AG09319 (cell line): Measurements from ENCODE around the gene SPATA32.

ENCODE experiments used
- DNase-seq: peaks from one replicate; pipeline ENCODE4 v3.0.0-alpha.2; 2010; ENCODE audit warnings: low read depth; ENCODE audit errors: extremely low read depth
- CTCF ChIP-seq: IDR thresholded peaks from 2 replicates; pipeline ENCODE4 v1.5.1; 2011; ENCODE audit warnings: low read depth, mild to moderate bottlenecking, inconsistent platforms, low read length, moderate library complexity

The SPATA32 gene, protein sequence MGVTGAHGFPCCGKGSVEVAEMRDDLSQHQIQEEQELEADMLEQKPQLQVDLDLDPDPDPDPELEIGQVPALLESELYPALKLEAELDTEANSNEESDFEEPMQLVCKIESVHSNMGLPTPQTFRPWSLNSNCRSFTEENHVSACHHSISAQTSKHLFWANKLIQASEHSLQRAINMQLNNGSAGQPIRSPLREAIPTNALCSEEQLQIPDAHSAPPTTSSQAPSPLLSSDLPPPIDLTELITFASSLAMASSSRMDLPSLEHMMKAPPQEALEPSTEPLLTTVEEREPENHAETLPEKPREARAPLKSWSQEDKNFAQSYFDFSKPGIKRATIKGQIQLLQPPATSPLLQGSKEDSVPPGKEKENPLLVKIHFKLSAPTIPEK

DNA sequence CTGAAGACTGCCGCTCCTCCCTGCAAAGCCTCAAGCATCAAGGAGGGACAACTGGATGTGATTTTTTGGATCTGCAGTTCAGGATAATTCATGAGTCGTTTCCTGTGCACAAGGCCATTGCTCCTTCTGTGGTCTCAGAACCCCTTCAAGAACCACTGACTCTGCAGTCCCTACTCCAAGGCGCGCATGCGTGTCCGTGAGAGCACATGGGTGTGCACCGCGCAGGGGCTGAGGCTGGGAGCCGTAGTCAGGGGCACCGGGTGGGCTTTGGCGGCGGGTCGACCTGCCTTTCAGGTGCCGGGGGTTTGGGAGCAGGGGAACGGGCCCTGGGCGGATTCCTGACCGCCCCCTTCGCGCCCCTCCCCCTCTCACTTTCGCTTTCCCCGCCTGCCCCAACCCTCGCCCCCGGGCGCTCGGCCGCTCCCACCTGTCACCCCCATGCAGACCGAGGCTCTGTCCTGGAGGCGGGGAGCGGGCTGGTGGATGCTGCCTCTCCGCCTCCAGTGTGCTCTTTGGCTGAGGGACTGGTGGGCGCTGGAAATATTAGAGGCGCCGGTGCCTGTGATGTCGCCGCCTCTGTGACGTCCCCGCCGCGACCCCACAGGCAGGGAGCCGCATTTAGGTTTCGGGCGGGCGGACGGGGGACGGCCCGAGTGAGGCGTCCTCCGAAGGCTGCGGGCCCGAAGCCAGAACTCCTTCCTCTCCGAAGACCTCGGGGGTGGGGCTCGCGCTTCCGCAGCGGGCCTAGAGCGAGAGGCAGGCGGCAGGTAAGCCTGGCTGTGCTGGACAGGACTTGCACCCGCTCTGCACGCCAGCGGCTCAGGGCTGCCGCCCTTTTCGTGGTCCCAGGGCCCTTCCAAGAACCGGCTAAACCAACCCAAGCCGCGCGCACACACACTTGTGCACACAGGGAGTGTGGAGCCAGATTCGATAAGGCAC lies at the start of gene SPATA32:
TSS of gene SPATA32 (minus strand) at position 518 of the 939 bp plus-strand sequence. CDS start at position 440, 78 bp downstream.
- no peak for DNase-seq

GRCh38 chr17:45311401-45311759 lies 49.5 kb upstream of the SPATA32 start:
- DNase-seq = no peak
- TF ChIP-seq CTCF = no peak; the same call in 1 of the 2 replicates

More for the DNA sequence above, at the start of gene SPATA32:
- no peak for TF ChIP-seq CTCF

DNA sequence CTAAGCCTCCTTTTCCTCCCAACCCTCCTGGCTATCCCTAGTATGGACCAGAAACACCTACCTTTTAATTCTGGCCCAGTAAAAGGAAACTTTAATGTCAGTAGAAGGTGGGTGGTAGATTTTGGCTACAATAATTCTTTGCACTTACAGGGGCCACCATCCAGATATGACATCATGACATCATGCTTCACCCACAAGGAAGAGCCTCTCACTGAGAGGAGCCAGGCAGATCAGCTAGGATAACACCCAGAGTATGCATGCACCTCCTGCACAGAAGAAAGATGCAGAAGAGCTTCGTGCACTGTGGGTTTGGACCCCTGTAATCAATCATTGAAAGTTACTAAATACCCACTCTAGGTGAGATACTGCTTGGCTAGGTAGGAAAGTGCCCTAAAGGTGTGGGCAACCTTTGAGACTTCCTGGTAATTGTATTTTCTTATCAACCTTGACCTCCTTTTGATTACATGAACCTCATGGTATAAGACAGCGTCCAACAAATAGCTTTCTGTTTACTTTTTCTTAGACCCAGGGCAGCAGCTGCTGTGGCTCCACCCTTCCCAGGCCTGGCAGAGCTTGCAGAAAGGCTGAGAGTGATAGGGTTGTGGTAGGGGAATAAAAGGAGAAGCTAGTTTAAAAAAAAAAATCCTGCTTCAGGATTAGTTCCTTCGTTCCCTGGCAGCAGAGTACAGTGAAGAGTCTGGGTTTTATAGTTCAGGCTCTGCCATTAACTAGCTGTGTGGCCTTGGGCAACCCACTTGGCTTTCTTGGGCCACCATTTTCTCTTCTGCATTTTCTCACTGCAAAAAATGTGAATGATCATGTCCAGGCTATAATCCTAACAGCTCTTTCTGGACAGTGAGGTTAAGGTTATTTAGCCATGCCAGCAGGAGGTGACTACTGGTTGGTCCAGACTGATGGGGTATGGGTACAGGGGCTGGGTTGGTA lies 48.8 kb upstream of the SPATA32 start:
- no peak for TF ChIP-seq CTCF
- no peak for DNase-seq

DNA sequence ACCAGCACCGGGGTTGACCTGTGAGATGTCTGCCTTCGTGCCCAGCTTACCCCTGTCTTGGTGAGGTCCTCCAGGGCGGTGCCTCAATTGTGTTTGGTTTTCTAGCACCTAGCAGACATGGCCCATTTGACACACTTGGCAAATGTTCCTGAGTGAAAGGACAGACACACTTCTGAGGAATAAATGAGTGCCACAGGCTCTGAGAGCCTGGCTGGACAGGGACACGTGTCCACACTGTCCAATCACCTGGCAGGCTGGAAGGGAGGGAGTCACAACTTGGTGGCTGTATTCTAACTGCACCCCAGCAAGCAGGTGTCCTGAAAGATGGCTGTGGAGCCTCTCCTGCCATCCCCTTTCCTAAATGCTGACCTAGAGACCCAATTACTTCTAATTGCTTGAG lies 47.5 kb upstream of the SPATA32 start:
- no peak for DNase-seq
- TF ChIP-seq CTCF = no peak

DNA sequence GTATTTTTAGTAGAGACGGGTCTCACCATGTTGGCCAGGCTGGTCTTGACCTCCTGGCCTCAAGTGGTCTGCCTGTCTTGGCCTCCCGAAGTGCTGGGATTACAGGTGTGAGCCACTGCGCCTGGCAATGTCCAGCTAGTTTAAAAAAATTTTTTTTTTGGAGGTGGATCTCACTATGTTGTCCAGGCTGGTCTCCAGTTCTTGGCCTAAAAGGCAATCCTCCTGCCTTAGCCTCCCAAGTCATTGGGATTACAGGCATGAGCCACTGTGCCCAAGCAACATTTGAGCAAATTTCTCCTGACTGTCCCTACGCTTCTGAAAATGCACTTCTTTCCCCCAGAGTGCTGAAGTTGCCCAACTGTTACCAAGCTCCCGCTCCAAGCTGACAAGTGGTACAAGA lies 46.9 kb upstream of the SPATA32 start:
- TF ChIP-seq CTCF = no peak
- DNase-seq = no peak

GRCh38 chr17:45308016-45308365 lies 46.1 kb upstream of the SPATA32 start:
- DNase-seq = no peak
- no peak for TF ChIP-seq CTCF
